Thyroid gland (tissue), 4 donors: ENCODE results near the gene RBP3. TPM values are rescaled to one million over a fixed set of nuclear protein-coding genes. Genes with fewer than 3 reads are reported as not detected.

Experiments used
- DNase-seq, 2 donors: peaks; one replicate each; pipeline ENCODE4 v3.0.0-alpha.2; 2019
- H3K27ac ChIP-seq, 3 donors: fragments of 200-600 bp; sonication (generic); 1 replicate in 2 of 3; 2 replicates in 1 of 3; pipeline ENCODE4 v1.5.1; 2016 to 2019; ENCODE audit warnings: mild to moderate bottlenecking in 1 of 3, moderate library complexity in 1 of 3
- H3K27me3 ChIP-seq: fragments of 200-600 bp; sonication (generic); one replicate; pipeline ENCODE4 v1.5.1; 2019
- H3K36me3 ChIP-seq, 2 donors: fragments of 200-600 bp; sonication (generic); one replicate each; pipeline ENCODE4 v1.5.1; 2016 to 2019
- H3K4me1 ChIP-seq, 2 donors: fragments of 200-600 bp; sonication (generic); one replicate each; pipeline ENCODE4 v1.5.1; 2017 to 2019
- H3K4me3 ChIP-seq, 3 donors: fragments of 200-600 bp; sonication (generic); replicated peaks in 1 of 3; 1 replicate in 2 of 3; 2 replicates in 1 of 3; pipeline ENCODE4 v1.5.1; 2016; ENCODE audit warnings: mild to moderate bottlenecking in 1 of 3
- H3K9me3 ChIP-seq: fragments of 200-600 bp; sonication (generic); one replicate; pipeline ENCODE4 v1.5.1; 2017
- CTCF ChIP-seq, 6 experiments: fragments of 200-600 bp in 3 of 6; fragments of 450-650 bp in 3 of 6; sonication (generic) in 3 of 6; IDR thresholded peaks; one replicate each; pipeline ENCODE4 v1.5.1; 2016 to 2019; ENCODE audit warnings: antibody characterized with exemption in 6 of 6, mild to moderate bottlenecking in 2 of 6, inconsistent platforms in 1 of 6, moderate library complexity in 1 of 6
- POLR2A ChIP-seq, 2 donors: fragments of 450-650 bp; IDR thresholded peaks; one replicate each; pipeline ENCODE4 v1.6.1; 2017; ENCODE audit warnings: antibody characterized with exemption in 2 of 2, mild to moderate bottlenecking in 2 of 2, moderate library complexity in 1 of 2
- WGBS, 2 donors: methylation state at CpG; one replicate each; pipeline ENCODE4 v1.1.5; 2017; 5-methylcytosine and 5-hydroxymethylcytosine counted together
- intact Hi-C: fragments of 100-400 bp; cut with DNase I; formaldehyde crosslinking; loops from one replicate; pipeline ENCODE4 v1.15.1; 2023
- total RNA-seq, 4 donors: library from RNA; depleted of rRNA; stranded (reverse); fragments of >200 nt; gene quantifications; one replicate each; pipeline ENCODE4 v1.2.3, GENCODE V29; 2016

Gene RBP3
- total RNA-seq, 4 donors from 2014 or later: not detected

GRCh38 chr10:47364366-47364765 is 16.2 kb downstream of the RBP3 start:
- WGBS, 2 donors: 47 to 51% methylated on average over 4 of the region's 4 CpGs
- Histone ChIP-seq H3K9me3 (no peaks in the 10 kb centered on the region), H3K4me3 (no peak overlapping the region), H3K27me3 (no peaks in the 10 kb centered on the region), H3K27ac (no peak overlapping the region), H3K36me3 (no peaks in the 10 kb centered on the region), H3K4me1 (no peaks in the 10 kb centered on the region)
- no peak for DNase-seq
- TF ChIP-seq CTCF (IDR thresholded peaks at IDR 0.05): no peak
- intact Hi-C loops: no loop called here

GRCh38 chr10:47364911-47365310 is 16.7 kb downstream of the RBP3 start:
- 77 to 93% methylated on average over 4 to 6 of the region's 6 CpGs for WGBS, 2 donors
- no peak overlapping the region for H3K27ac ChIP-seq
- H3K9me3 ChIP-seq: no peaks in the 10 kb centered on the region
- no peaks in the 10 kb centered on the region for H3K36me3 ChIP-seq
- no peak overlapping the region for H3K4me3 ChIP-seq
- TF ChIP-seq POLR2A (IDR thresholded peaks at IDR 0.05) (no peak), CTCF (IDR thresholded peaks at IDR 0.05) (no peak)
- no peaks in the 10 kb centered on the region for H3K27me3 ChIP-seq
- H3K4me1 ChIP-seq: no peaks in the 10 kb centered on the region
- intact Hi-C loops: no loop called here
- DNase-seq: no peak

GRCh38 chr10:47365431-47366180 is 17.4 kb downstream of the RBP3 start:
- H3K4me3 ChIP-seq: no peak overlapping the region
- 86 to 88% methylated on average over 9 of the region's 9 CpGs for WGBS, 2 donors
- H3K4me1 ChIP-seq: no peaks in the 10 kb centered on the region
- no peaks in the 10 kb centered on the region for H3K27me3 ChIP-seq
- no peaks in the 10 kb centered on the region for H3K36me3 ChIP-seq
- no peak overlapping the region for H3K27ac ChIP-seq
- no peaks in the 10 kb centered on the region for H3K9me3 ChIP-seq
- intact Hi-C loops: no loop called here
- TF ChIP-seq POLR2A (IDR thresholded peaks at IDR 0.05) (no peak), CTCF (IDR thresholded peaks at IDR 0.05) (no peak)
- no peak for DNase-seq

GRCh38 chr10:47366181-47366631 is 18.0 kb downstream of the RBP3 start:
- H3K4me1 ChIP-seq: no peaks in the 10 kb centered on the region
- no peaks in the 10 kb centered on the region for H3K27me3 ChIP-seq
- intact Hi-C loops: no loop called here
- no peak for DNase-seq
- TF ChIP-seq CTCF (IDR thresholded peaks at IDR 0.05) (no peak), POLR2A (IDR thresholded peaks at IDR 0.05) (no peak)
- H3K4me3 ChIP-seq: no peak overlapping the region
- no peak overlapping the region for H3K27ac ChIP-seq
- 71 to 72% methylated on average over 5 of the region's 5 CpGs for WGBS, 2 donors
- H3K36me3 ChIP-seq: no peaks in the 10 kb centered on the region
- no peaks in the 10 kb centered on the region for H3K9me3 ChIP-seq

- no peak for DNase-seq
- Histone ChIP-seq H3K27me3 (no peaks in the 10 kb centered on the region), H3K36me3 (no peaks in the 10 kb centered on the region), H3K4me3 (no peak overlapping the region), H3K4me1 (no peaks in the 10 kb centered on the region), H3K9me3 (no peaks in the 10 kb centered on the region), H3K27ac (no peak overlapping the region)
- TF ChIP-seq POLR2A (IDR thresholded peaks at IDR 0.05): no peak
- no peak for TF ChIP-seq CTCF (IDR thresholded peaks at IDR 0.05)
- 84 to 91% methylated on average over 8 of the region's 8 CpGs for WGBS, 2 donors
- intact Hi-C loops: no loop called here
Observed at GRCh38 chr10:47366731-47367460, 18.7 kb downstream of the RBP3 start.
